GM19240 (cell line): ENCODE data around the gene LMNA.
"Not testable (repeated sequence)": the region's sequence is repeated elsewhere in the genome, so short reads cannot be mapped to it uniquely, and the experiment has no call there.

Source experiments
- DNase-seq: peaks from one replicate; pipeline ENCODE4 v3.0.0; 2011; ENCODE audit warnings: low spot score; ENCODE audit not compliant: insufficient read length

Gene LMNA

DNA sequence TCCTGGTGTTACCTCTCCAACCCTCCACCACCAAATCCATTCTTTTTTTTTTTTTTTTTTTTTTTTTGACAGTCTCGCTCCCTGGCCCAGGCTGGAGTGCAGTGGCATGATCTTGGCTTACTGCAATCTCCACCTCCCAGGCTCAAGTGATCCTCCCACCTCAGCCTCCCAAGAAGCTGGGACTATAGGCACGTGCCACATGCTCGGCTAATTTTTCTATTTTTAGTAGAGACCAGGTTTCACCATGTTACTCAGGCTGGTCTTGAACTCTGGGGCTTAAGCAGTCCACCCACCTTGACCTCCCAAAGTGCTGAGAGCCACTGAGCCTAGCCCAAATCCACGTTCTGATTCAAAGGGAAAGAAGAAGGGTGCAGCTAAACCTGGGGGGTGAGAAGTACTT, 6.5 kb downstream of the LMNA start:
- DNase-seq, result not testable (repeated sequence)

DNA sequence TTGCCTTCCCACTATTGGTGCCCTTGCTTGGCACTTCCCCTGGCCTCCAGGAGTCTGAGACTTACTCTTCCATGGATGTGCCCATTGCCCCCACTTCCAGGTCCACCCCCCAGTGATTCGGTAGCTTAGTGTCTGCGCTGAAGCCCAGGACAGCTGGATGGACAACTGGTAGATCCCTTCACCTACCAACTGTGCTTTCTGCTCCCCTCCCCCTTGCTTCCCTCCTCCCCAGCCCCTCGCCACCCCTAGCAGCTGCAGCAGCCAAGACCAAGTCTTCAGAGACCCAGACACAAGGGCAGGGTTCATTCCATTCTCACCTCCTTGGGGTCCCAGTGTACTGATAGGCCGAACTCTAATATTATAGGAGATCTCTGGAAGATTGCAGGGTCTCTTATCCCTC, 6.9 kb downstream of the LMNA start:
- no peak for DNase-seq

- DNase-seq, result no peak
Measured at GRCh38 chr1:156122086-156122485, 7.6 kb downstream of the LMNA start.

DNA sequence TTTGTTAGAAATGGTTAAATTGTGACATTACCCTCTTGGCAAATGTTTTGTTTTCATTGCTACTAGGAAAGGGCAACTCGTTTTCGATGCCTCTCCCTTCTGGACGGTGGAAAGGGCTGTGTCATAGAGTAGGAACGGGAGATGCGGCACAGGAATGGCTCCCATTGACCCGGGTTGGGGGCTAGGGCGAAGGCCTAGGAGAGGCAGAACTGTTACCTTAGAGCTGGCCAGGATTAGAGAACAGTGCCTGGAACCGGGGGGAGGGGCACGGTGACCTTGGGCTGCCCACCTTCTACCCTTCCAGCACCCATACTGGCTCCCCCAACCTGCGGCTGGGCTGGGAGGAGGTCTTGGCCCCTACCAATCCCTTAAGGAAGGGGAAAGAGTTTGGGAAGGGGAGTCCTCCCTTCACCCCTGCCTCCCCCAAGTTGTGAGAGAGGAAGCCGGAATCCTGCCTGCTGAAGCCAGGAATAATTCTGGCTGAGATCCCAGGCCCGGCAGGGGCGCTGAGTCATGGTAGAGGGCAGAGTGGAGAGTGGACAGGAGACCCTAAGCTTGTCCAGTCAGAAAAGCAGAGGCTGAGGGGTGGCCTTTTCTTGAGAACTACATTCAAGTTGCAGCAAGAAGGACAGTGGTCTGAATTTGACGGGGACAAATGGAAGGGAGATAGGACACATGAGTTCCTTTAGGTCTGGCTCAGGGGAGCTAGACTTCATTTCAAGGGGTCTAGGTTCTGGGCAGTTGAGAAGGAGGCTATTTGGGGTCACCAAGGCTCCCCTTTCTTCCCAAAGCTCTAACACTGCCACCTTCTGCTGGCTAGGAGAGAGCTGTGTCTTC, 8.2 kb downstream of the LMNA start:
- DNase-seq, result no peak

GRCh38 chr1:156123356-156124196, 9.1 kb downstream of the LMNA start:
- DNase-seq, result no peak

DNA sequence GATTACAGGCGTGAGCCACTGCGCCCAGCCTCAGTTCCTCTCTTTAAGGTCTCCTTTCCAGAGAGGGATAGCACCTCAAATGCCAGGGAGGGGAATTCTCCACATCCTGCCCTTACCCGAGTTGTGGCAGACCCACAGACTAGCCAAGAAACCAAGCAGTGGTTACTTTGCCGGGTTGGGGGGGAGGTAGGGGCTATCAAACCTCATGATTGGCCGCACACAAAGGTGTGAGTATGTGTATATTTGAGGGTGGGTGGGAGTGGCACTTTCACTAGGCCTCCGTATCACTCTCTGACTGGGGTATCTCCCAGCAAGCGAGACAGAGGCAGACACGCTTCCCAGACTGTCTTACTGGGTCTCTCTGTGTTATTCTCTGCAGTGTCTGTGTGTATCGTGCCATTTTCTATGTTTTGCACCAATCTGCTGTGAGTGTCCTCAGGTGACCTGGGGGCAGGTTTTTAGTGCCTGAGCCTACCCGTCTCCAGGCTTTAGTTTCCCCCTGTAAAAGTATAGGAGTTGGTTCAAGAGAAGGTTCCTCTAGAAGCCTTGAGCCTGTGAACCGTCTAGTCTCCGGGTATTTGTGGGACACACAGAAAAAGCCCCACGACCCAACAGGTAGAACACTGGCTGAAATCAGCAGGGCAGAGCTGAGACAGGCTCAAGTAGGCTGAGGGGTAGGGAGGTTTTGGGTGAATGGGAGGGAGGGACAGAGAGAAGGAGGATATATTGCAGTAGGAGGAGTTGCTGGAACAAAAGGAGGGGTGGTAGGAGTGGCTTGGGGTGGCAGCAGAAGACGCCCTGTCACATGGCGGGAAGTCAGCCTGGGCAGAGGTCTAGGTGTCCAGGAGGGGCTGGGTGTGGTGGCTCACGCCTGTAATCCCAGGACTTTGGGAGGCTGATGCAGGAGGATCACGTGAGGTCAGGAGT, 10.3 kb downstream of the LMNA start:
- DNase-seq, result no peak

- not testable (repeated sequence) for DNase-seq
Measured at GRCh38 chr1:156125544-156125943, 11.0 kb downstream of the LMNA start.

DNA sequence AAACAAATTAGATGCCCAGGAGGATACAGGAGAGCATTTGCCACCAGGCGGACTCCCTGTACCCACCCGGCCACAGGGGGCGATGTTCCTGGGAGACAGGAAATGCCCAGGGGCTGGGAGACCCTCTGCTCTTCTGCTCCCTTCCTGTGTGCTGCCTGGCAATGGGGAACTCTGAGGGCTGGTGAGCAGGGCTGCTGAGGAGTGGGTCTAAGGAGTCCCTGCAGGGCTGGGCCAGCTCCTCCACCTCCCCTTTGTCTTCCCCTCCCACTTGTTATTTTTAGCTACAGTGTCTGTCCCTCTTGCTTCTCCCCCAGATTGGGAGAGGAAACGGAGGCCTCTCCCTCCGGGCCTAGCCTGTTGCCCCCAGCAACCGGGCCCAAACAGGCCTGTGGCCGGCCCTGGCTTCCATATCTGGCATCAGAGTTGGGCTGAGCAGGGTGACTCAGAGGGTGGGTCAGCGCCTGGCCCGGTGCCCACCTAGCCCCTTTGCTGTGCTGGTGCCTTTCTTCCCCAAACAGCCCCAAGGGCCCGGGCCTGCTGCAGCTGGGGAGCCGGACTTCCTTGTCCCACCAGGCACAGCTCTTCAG, 11.6 kb downstream of the LMNA start:
- no peak for DNase-seq

DNA sequence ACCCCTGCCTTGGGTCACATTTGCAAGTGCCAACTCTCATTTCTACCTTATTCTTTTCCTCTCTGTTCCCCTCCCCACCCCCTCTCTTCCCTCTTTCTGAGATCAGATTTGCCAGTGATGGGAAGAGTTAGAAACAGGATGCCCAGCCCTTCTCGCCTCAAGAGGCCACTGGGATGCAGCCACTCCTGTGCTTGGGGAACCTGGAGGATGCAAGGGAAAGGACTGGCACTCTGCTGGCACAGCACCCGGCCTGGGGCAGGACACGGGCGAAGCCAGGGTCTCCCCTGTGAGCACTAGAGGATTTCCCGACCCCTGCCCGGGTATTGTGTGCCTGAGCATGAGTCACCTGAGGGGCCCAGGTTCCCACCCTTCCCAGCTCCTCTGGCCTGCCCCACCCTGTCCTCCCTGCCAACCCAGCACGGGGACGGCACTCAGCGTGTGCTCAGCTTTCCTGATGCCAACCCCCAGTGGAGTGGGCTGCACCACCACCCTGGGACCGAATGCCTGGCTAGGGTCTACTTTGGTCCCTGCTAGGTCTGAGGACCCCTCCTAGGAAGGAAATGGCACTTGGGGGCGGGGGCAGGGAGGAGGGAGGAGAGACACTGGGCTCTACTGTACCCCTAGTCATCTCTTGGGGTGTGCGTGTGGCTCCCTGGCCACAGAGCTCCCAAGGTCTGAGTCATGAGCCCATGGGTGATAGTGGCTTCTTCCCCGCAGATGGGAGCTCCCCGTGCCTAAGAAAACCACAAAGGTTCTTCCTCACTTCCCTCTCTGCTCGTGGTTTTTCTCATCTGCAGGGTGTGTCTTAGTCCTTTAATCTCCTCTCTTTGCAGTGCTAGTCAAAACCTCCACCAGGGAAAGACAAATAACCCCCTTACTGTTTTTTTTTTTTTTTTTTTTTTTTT, 12.4 kb downstream of the LMNA start:
- DNase-seq, result no peak

- DNase-seq, result no peak
Measured at GRCh38 chr1:156128308-156128653, 13.8 kb downstream of the LMNA start.

- no peak for DNase-seq
Measured at GRCh38 chr1:156128654-156129597, 14.4 kb downstream of the LMNA start.

GRCh38 chr1:156129687-156130577, 15.4 kb downstream of the LMNA start:
- no peak for DNase-seq

- no peak for DNase-seq
Measured at GRCh38 chr1:156130578-156130942, 16.0 kb downstream of the LMNA start.

DNA sequence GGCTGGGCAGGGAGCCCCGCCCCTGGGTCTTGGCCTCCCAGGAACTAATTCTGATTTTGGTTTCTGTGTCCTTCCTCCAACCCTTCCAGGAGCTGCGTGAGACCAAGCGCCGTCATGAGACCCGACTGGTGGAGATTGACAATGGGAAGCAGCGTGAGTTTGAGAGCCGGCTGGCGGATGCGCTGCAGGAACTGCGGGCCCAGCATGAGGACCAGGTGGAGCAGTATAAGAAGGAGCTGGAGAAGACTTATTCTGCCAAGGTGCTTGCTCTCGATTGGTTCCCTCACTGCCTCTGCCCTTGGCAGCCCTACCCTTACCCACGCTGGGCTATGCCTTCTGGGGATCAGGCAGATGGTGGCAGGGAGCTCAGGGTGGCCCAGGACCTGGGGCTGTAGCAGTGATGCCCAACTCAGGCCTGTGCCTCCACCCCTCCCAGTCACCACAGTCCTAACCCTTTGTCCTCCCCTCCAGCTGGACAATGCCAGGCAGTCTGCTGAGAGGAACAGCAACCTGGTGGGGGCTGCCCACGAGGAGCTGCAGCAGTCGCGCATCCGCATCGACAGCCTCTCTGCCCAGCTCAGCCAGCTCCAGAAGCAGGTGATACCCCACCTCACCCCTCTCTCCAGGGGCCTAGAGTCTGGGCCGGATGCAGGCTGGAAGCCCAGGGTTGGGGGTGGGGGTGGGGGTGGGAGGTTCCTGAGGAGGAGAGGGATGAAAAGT, 20.4 kb downstream of the LMNA start:
- no peak for DNase-seq

DNA sequence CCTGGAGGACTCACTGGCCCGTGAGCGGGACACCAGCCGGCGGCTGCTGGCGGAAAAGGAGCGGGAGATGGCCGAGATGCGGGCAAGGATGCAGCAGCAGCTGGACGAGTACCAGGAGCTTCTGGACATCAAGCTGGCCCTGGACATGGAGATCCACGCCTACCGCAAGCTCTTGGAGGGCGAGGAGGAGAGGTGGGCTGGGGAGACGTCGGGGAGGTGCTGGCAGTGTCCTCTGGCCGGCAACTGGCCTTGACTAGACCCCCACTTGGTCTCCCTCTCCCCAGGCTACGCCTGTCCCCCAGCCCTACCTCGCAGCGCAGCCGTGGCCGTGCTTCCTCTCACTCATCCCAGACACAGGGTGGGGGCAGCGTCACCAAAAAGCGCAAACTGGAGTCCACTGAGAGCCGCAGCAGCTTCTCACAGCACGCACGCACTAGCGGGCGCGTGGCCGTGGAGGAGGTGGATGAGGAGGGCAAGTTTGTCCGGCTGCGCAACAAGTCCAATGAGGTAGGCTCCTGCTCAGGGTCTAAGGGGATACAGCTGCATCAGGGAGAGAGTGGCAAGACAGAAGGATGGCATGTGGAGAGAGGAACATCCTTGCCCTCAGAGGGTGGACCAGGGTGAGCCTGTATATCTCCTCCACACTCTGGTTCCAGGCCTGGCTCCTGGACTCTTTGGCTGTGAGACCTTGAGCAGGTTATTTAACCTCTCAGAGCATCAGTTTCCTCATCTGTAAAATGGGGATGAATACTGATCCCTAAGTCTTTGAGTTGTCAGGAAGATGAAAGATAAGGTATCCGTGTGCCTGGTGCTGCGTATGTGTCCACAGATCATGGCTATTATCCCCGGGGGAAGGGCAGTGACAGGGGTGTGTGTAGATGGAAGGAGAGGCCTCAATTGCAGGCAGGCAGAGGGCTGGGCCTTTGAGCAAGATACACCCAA, 21.7 kb downstream of the LMNA start:
- DNase-seq, result no peak

GRCh38 chr1:156136970-156137483, 22.5 kb downstream of the LMNA start:
- DNase-seq, result no peak
